ENCODE results near the gene C3orf38.

Gene C3orf38

GRCh38 chr3:88123526-88123925, 26.2 kb upstream of the C3orf38 start:
- TF ChIP-seq, protein P1, sequence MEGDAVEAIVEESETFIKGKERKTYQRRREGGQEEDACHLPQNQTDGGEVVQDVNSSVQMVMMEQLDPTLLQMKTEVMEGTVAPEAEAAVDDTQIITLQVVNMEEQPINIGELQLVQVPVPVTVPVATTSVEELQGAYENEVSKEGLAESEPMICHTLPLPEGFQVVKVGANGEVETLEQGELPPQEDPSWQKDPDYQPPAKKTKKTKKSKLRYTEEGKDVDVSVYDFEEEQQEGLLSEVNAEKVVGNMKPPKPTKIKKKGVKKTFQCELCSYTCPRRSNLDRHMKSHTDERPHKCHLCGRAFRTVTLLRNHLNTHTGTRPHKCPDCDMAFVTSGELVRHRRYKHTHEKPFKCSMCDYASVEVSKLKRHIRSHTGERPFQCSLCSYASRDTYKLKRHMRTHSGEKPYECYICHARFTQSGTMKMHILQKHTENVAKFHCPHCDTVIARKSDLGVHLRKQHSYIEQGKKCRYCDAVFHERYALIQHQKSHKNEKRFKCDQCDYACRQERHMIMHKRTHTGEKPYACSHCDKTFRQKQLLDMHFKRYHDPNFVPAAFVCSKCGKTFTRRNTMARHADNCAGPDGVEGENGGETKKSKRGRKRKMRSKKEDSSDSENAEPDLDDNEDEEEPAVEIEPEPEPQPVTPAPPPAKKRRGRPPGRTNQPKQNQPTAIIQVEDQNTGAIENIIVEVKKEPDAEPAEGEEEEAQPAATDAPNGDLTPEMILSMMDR (IDR thresholded peaks at IDR 0.05) = no peak

- TF ChIP-seq, protein P1 (IDR thresholded peaks at IDR 0.05) = no peak
Measured at GRCh38 chr3:88131695-88132094, 18.1 kb upstream of the C3orf38 start.

GRCh38 chr3:88132894-88133293, 16.9 kb upstream of the C3orf38 start:
- TF ChIP-seq, protein P1 (IDR thresholded peaks at IDR 0.05) = no peak

GRCh38 chr3:88133711-88134263, 16.0 kb upstream of the C3orf38 start:
- TF ChIP-seq, protein P1 (IDR thresholded peaks at IDR 0.05) = no peak

- TF ChIP-seq, protein P1 (IDR thresholded peaks at IDR 0.05) = no peak
Measured at GRCh38 chr3:88137836-88138235, 11.9 kb upstream of the C3orf38 start.

DNA sequence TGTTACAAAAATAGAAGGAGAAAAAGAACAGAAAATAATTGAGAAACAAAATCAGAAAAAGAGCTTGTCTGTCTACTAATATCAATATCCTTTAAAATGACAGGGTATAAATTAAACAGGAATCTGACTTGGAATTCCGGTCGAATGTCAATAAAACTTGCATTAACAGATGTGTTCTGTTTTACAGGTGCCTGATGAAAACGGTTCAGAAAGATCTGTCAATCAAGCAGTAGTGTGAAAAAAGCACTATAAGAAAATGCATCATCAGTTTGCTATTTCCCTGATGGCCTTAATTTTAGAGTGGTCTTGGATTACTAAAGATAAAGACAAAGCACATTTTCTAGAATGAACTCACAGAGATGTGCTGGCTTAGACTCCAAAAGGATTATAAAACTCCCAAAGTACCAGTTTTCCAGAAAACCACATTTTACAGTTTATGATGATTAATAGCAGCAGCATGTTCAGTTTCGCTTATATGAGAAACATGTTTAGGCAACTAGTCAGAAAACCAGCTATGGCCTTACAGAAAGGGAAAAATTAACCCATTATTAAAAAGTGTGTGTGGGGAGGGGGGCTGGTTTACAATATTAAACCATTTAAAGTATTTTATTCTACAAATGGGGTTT, 8.2 kb upstream of the C3orf38 start:
- TF ChIP-seq, protein P1 (IDR thresholded peaks at IDR 0.05) = no peak

GRCh38 chr3:88142094-88142624, 7.6 kb upstream of the C3orf38 start:
- TF ChIP-seq, protein P1 (IDR thresholded peaks at IDR 0.05) = no peak

All from LNCAP (cell line).